Measurements from ENCODE around the gene FMNL3.

The FMNL3 gene

GRCh38 chr12:49598527-49598926, 108.7 kb downstream of the FMNL3 start:
- TF ChIP-seq CTCF (IDR thresholded peaks at IDR 0.05; ENCODE audit: insufficient read depth, low read depth, low read length, missing control alignments), result no peak

GRCh38 chr12:49588721-49589516, 118.3 kb downstream of the FMNL3 start:
- no peak for TF ChIP-seq CTCF (IDR thresholded peaks at IDR 0.05; ENCODE audit: insufficient read depth, low read depth, low read length, missing control alignments)
- DNase-seq (ENCODE audit: low read depth), result peak; percentile 18
- H3K4me3 ChIP-seq (ENCODE audit: low read length), result no peak overlapping the region

More at GRCh38 chr12:49598527-49598926, 108.7 kb downstream of the FMNL3 start:
- no peak overlapping the region for H3K4me3 ChIP-seq (ENCODE audit: low read length)
- DNase-seq (ENCODE audit: low read depth), result no peak

- no peak overlapping the region for H3K4me3 ChIP-seq (ENCODE audit: low read length)
- DNase-seq (ENCODE audit: low read depth), result no peak
- TF ChIP-seq CTCF (IDR thresholded peaks at IDR 0.05; ENCODE audit: insufficient read depth, low read depth, low read length, missing control alignments), result no peak
Measured at GRCh38 chr12:49588281-49588680, 118.9 kb downstream of the FMNL3 start.

- no peak for DNase-seq (ENCODE audit: low read depth)
- no peak for TF ChIP-seq CTCF (IDR thresholded peaks at IDR 0.05; ENCODE audit: insufficient read depth, low read depth, low read length, missing control alignments)
- H3K4me3 ChIP-seq (ENCODE audit: low read length), result no peak overlapping the region
Measured at GRCh38 chr12:49587174-49587908, 119.9 kb downstream of the FMNL3 start.

Measured in epithelial cell of esophagus (primary cell).